ENCODE data around the gene MISP. TPM values are rescaled to one million over a fixed set of nuclear protein-coding genes. Genes with fewer than 3 reads are reported as not detected.

Gene MISP
- total RNA-seq, 1 donor = 0.09 TPM

GRCh38 chr19:732148-733069 is 18.5 kb upstream of the MISP start:
- no peak for TF ChIP-seq CTCF (IDR thresholded peaks at IDR 0.05; ENCODE audit: insufficient read depth, low read length)
- DNase-seq (ENCODE audit: low read depth) = no peak

GRCh38 chr19:734716-735115 is 16.2 kb upstream of the MISP start:
- TF ChIP-seq CTCF (IDR thresholded peaks at IDR 0.05; ENCODE audit: insufficient read depth, low read length) = no peak
- DNase-seq (ENCODE audit: low read depth) = no peak
- no peak overlapping the region for H3K4me3 ChIP-seq (ENCODE audit: low read depth, low read length)

More at GRCh38 chr19:732148-733069, 18.5 kb upstream of the MISP start:
- H3K4me3 ChIP-seq (ENCODE audit: low read depth, low read length) = no peak overlapping the region

- no peak for DNase-seq (ENCODE audit: low read depth)
- TF ChIP-seq CTCF (IDR thresholded peaks at IDR 0.05; ENCODE audit: insufficient read depth, low read length) = no peak
- no peak overlapping the region for H3K4me3 ChIP-seq (ENCODE audit: low read depth, low read length)
Measured at GRCh38 chr19:736125-736524, 14.8 kb upstream of the MISP start.

- no peak overlapping the region for H3K4me3 ChIP-seq (ENCODE audit: low read depth, low read length)
- TF ChIP-seq CTCF (IDR thresholded peaks at IDR 0.05; ENCODE audit: insufficient read depth, low read length) = peak; percentile 70
- DNase-seq (ENCODE audit: low read depth) = no peak
Measured at GRCh38 chr19:737591-738093, 13.3 kb upstream of the MISP start.

- no peak for DNase-seq (ENCODE audit: low read depth)
Measured at GRCh38 chr19:738509-739128, 12.3 kb upstream of the MISP start.

More at GRCh38 chr19:738509-739128, 12.3 kb upstream of the MISP start:
- H3K4me3 ChIP-seq (ENCODE audit: low read depth, low read length) = no peak overlapping the region
- no peak for TF ChIP-seq CTCF (IDR thresholded peaks at IDR 0.05; ENCODE audit: insufficient read depth, low read length)
